IMR-90 (cell line): ENCODE measurements around the gene PTPN21. TPM values are rescaled to one million over a fixed set of nuclear protein-coding genes. Genes with fewer than 3 reads are reported as not detected.

Source experiments
- ATAC-seq: fragments of 200-7000 bp; cut with Tn5 transposase; 2 replicates; pipeline ENCODE4 v1.9.1; 2020; ENCODE audit warnings: low read depth, mild to moderate bottlenecking, moderate library complexity
- BruUV-seq: library from RNA; stranded (reverse); fragments of 400-500 nt; replicated peaks from 2 replicates; lab custom pipeline; 2021; lab: Mats Ljungman, UMichigan
- CTCF ChIA-PET: fragments of 300-600 bp; formaldehyde crosslinking; extraction: SDS; loops from one replicate; lab custom pipeline; 2021; ENCODE audit warnings: antibody characterized with exemption; lab: Yijun Ruan, JAX
- POLR2A ChIA-PET: fragments of 300-600 bp; sonication (Branson Sonifier 250); formaldehyde crosslinking; loops from one replicate; lab custom pipeline; 2022; ENCODE audit warnings: antibody characterized with exemption; ENCODE audit not compliant: unreplicated experiment; lab: Charles Lee
- DNase-seq: peaks from one replicate; pipeline ENCODE4 v3.0.0; 2013
- H2AFZ ChIP-seq: replicated peaks from 2 replicates; pipeline ENCODE3; 2013; ENCODE audit warnings: low read length, mild to moderate bottlenecking; ENCODE audit not compliant: poor library complexity
- H2AK5ac ChIP-seq: 2 replicates; pipeline ENCODE4 v1.6.1; 2013; ENCODE audit warnings: low read depth, low read length, inconsistent platforms
- H2AK9ac ChIP-seq: replicated peaks from 2 replicates; pipeline ENCODE3; 2013; ENCODE audit warnings: mild to moderate bottlenecking, low read depth, low read length, moderate library complexity; ENCODE audit not compliant: poor library complexity
- H2BK120ac ChIP-seq: 2 replicates; pipeline ENCODE4 v1.6.1; 2013; ENCODE audit warnings: low read depth, low read length, inconsistent platforms
- H2BK15ac ChIP-seq: 3 replicates; pipeline ENCODE4 v1.6.1; 2013; ENCODE audit warnings: low read depth, low read length, inconsistent platforms
- H2BK20ac ChIP-seq: 2 replicates; pipeline ENCODE4 v1.6.1; 2013; ENCODE audit warnings: low read depth, mild to moderate bottlenecking, inconsistent platforms, low read length, moderate library complexity
- H2BK5ac ChIP-seq: 2 replicates; pipeline ENCODE4 v1.6.1; 2013; ENCODE audit warnings: mild to moderate bottlenecking, low read depth, low read length, inconsistent platforms; ENCODE audit not compliant: poor library complexity, severe bottlenecking
- H3K14ac ChIP-seq: replicated peaks from 2 replicates; pipeline ENCODE4 v1.6.1; 2013; ENCODE audit warnings: low read depth, low read length, inconsistent platforms
- H3K18ac ChIP-seq: 2 replicates; pipeline ENCODE4 v1.6.1; 2013; ENCODE audit warnings: low read depth, low read length, control low read depth
- H3K23ac ChIP-seq: 2 replicates; pipeline ENCODE4 v1.6.1; 2013; ENCODE audit warnings: low read depth, low read length, inconsistent platforms
- H3K27ac ChIP-seq: 2 replicates; pipeline ENCODE4 v1.5.1; 2013; ENCODE audit warnings: mild to moderate bottlenecking, control low read depth, low read length; ENCODE audit not compliant: insufficient read depth
- H3K27me3 ChIP-seq: 2 replicates; pipeline ENCODE4 v1.6.1; 2013; ENCODE audit warnings: low read length; ENCODE audit not compliant: control insufficient read depth, insufficient read depth
- H3K36me3 ChIP-seq: 2 replicates; pipeline ENCODE4 v1.6.1; 2013; ENCODE audit warnings: low read length, mixed read lengths; ENCODE audit not compliant: control insufficient read depth, insufficient read depth
- H3K4ac ChIP-seq: 2 replicates; pipeline ENCODE4 v1.6.1; 2013; ENCODE audit warnings: low read depth, low read length, inconsistent platforms
- H3K4me1 ChIP-seq: 2 replicates; pipeline ENCODE4 v1.6.1; 2013; ENCODE audit warnings: low read length, mixed read lengths; ENCODE audit not compliant: control insufficient read depth, insufficient read depth
- H3K4me2 ChIP-seq: 2 replicates; pipeline ENCODE4 v1.6.1; 2013; ENCODE audit warnings: low read depth, mild to moderate bottlenecking, control low read depth, low read length, moderate library complexity
- H3K4me3 ChIP-seq: 2 replicates; pipeline ENCODE4 v1.5.1; 2013; ENCODE audit warnings: low read depth, mild to moderate bottlenecking, control low read depth, low read length, moderate library complexity; ENCODE audit not compliant: insufficient read depth
- H3K56ac ChIP-seq: 2 replicates; pipeline ENCODE4 v1.6.1; 2013; ENCODE audit warnings: low read length, inconsistent platforms; ENCODE audit not compliant: insufficient read depth; ENCODE audit errors: extremely low read depth
- H3K79me1 ChIP-seq, 2 experiments: 2 replicates each; pipeline ENCODE4 v1.6.1; 2013; ENCODE audit warnings: low read length in 2 of 2, inconsistent platforms in 1 of 2, low read depth in 1 of 2
- H3K9ac ChIP-seq: 2 replicates; pipeline ENCODE4 v1.6.1; 2013; ENCODE audit warnings: low read depth, low read length, control low read depth
- H3K9me1 ChIP-seq: 2 replicates; pipeline ENCODE4 v1.6.1; 2013; ENCODE audit warnings: low read length, inconsistent platforms; ENCODE audit not compliant: insufficient read depth
- H3K9me3 ChIP-seq: 2 replicates; pipeline ENCODE4 v1.6.1; 2013; ENCODE audit warnings: low read length; ENCODE audit not compliant: control insufficient read depth, insufficient read depth
- H4K20me1 ChIP-seq: 2 replicates; pipeline ENCODE4 v1.6.1; 2013; ENCODE audit warnings: low read length, inconsistent platforms; ENCODE audit not compliant: insufficient read depth
- H4K5ac ChIP-seq: 2 replicates; pipeline ENCODE4 v1.6.1; 2013; ENCODE audit warnings: mild to moderate bottlenecking, low read depth, low read length, control low read depth
- H4K8ac ChIP-seq, 2 experiments: 2 replicates each; pipeline ENCODE4 v1.6.1; 2013; ENCODE audit warnings: low read depth in 2 of 2, low read length in 2 of 2, control low read depth in 1 of 2, inconsistent platforms in 1 of 2
- H4K91ac ChIP-seq: 2 replicates; pipeline ENCODE4 v1.6.1; 2013; ENCODE audit warnings: low read depth, low read length, inconsistent platforms; ENCODE audit not compliant: insufficient read depth
- BHLHE40 ChIP-seq: fragments of 150-350 bp; IDR thresholded peaks from 2 replicates; pipeline ENCODE4 v1.6.1; 2016; ENCODE audit warnings: mild to moderate bottlenecking, low read depth, low read length
- CEBPB ChIP-seq: IDR thresholded peaks from 2 replicates; pipeline ENCODE4 v1.6.1; 2012; ENCODE audit warnings: low read depth, low read length, improper control_type of control experiment
- FOS ChIP-seq: fragments of 150-350 bp; IDR thresholded peaks from 2 replicates; pipeline ENCODE4 v1.6.1; 2016; ENCODE audit warnings: low read depth, low read length
- MAFK ChIP-seq: IDR thresholded peaks from 2 replicates; pipeline ENCODE4 v1.6.1; 2012; ENCODE audit warnings: low read depth, low read length, improper control_type of control experiment
- MAZ ChIP-seq: IDR thresholded peaks from 2 replicates; pipeline ENCODE4 v1.6.1; 2012; ENCODE audit warnings: low read depth, mild to moderate bottlenecking, low read length, improper control_type of control experiment, moderate library complexity, borderline replicate concordance
- MXI1 ChIP-seq: IDR thresholded peaks from 2 replicates; pipeline ENCODE4 v1.6.1; 2012; ENCODE audit warnings: low read depth, mild to moderate bottlenecking, low read length, moderate library complexity, borderline replicate concordance
- NFE2L2 ChIP-seq: fragments of 150-350 bp; IDR thresholded peaks from 2 replicates; pipeline ENCODE4 v1.6.1; 2016; ENCODE audit warnings: low read depth, mild to moderate bottlenecking, low read length
- POLR2A ChIP-seq: IDR thresholded peaks from 2 replicates; pipeline ENCODE4 v1.6.1; 2012; ENCODE audit warnings: mild to moderate bottlenecking, low read depth, low read length
- RAD21 ChIP-seq: IDR thresholded peaks from 2 replicates; pipeline ENCODE4 v1.6.1; 2012; ENCODE audit warnings: low read length, improper control_type of control experiment
- RFX5 ChIP-seq: IDR thresholded peaks from 2 replicates; pipeline ENCODE4 v1.8.0; 2012; ENCODE audit warnings: low read depth, mild to moderate bottlenecking, low read length, moderate library complexity
- SMC3 ChIP-seq: fragments of 150-350 bp; IDR thresholded peaks from 2 replicates; pipeline ENCODE4 v1.6.1; 2016; ENCODE audit warnings: low read depth, mild to moderate bottlenecking, antibody characterized with exemption, low read length, moderate library complexity
- WGBS, 2 experiments: methylation state at CpG; one replicate each; pipeline versions ENCODE4 v1.1.5 to v1.1.7; 2013; ENCODE audit warnings: missing lambda C conversion rate in 2 of 2; ENCODE audit not compliant: insufficient read length in 1 of 2; ENCODE audit errors: extremely low coverage in 2 of 2; 5-methylcytosine and 5-hydroxymethylcytosine counted together
- dilution Hi-C: fragments of 300-500 bp; cut with HindIII; formaldehyde crosslinking; loops from one replicate; pipeline ENCODE4 v1.14.3; 2018; ENCODE audit warnings: low sequenced_read_pairs; ENCODE audit not compliant: unreplicated experiment
- in situ Hi-C: fragments of 300-500 bp; cut with MboI; formaldehyde crosslinking; loops from 3 replicates; pipeline ENCODE4 v1.14.3; 2019; ENCODE audit warnings: low sequenced_read_pairs, inconsistent platforms, mixed read lengths
- intact Hi-C: fragments of 100-400 bp; cut with micrococcal nuclease; formaldehyde crosslinking; loops from 2 replicates; pipeline ENCODE4 v1.10.0; 2022
- polyA plus RNA-seq, 3 experiments: library from polyadenylated mRNA; depleted of rRNA; stranded (reverse); fragments of >200 nt; gene quantifications; 2 replicates each; pipeline ENCODE4 v1.2.3, GENCODE V29; 2012; ENCODE audit warnings: low replicate concordance in 1 of 3
- total RNA-seq: library from RNA; depleted of rRNA; stranded (reverse); fragments of >200 nt; gene quantifications from 2 replicates; pipeline ENCODE4 v1.2.3, GENCODE V29; 2012

PTPN21 gene
- total and polyA plus RNA-seq, 2 of the 4 experiments (the other 2 are of a cell fraction) = 10.4 to 10.7 TPM

DNA sequence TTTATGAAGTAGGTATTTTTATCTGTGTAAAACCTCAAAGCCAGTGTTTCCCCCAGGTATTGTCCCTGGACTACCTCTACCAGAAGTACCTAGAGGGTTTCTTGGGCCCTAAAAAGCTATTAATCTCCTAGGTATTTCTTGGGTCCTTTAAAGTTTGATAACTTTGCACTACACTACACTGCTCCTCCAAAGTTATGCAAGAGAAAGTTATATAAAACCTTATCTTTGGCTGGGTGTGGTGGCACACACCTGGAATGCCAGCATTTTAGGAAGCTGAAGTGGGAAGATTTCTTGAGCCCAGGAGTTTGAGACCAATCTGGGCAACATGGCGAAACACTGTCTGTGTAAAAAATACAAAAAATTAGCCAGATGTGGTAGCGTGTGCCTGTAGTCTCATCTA is 34.9 kb downstream of the PTPN21 start:
- Histone ChIP-seq H3K14ac (no peak overlapping the region), H3K56ac (no peak overlapping the region), H2BK20ac (no peak overlapping the region), H4K5ac (no peak overlapping the region), H2BK5ac (no peak overlapping the region), H3K9me1 (no peaks in the 10 kb centered on the region; the same call in 1 of the 2 replicates), H4K91ac (no peak overlapping the region), H3K79me1 (peaks cover 33 to 39% of the 10 kb centered on the region in 2 experiments), H3K18ac (no peak overlapping the region), H2BK120ac (no peak overlapping the region), H3K9ac (no peak overlapping the region), H4K8ac (no peak overlapping the region), H3K27me3 (no peaks in the 10 kb centered on the region), H4K20me1 (peaks cover 8% of the 10 kb centered on the region; the same call in 1 of the 2 replicates), H3K9me3 (no peaks in the 10 kb centered on the region), H2AFZ (no peak overlapping the region), H3K23ac (no peak overlapping the region), H3K4me3 (no peak overlapping the region), H2AK9ac (no peak overlapping the region), H2AK5ac (no peak overlapping the region), H3K4me1 (peaks cover 2% of the 10 kb centered on the region; the same call in 1 of the 2 replicates), H3K4me2 (no peak overlapping the region), H3K36me3 (peaks cover 7% of the 10 kb centered on the region), H2BK15ac (no peak overlapping the region), H3K4ac (no peak overlapping the region), H3K27ac (no peak overlapping the region)
- ATAC-seq (no peak), DNase-seq (no peak)
- no TSS peak for BruUV-seq
- dilution Hi-C loops = no loop called here
- WGBS, 2 experiments = no CpG with 5 or more reads among the region's 2 CpGs
- intact Hi-C loops = no loop called here
- CTCF ChIA-PET = no interaction called here
- POLR2A ChIA-PET = no interaction called here
- TF ChIP-seq BHLHE40 (no peak), RFX5 (no peak), MXI1 (no peak), MAFK (no peak), SMC3 (no peak), POLR2A (no peak), NFE2L2 (no peak), MAZ (no peak), RAD21 (no peak), FOS (no peak), CEBPB (no peak)
- in situ Hi-C loops = no loop called here
